ENCODE measurements around the gene TIAM1.

The TIAM1 gene

DNA sequence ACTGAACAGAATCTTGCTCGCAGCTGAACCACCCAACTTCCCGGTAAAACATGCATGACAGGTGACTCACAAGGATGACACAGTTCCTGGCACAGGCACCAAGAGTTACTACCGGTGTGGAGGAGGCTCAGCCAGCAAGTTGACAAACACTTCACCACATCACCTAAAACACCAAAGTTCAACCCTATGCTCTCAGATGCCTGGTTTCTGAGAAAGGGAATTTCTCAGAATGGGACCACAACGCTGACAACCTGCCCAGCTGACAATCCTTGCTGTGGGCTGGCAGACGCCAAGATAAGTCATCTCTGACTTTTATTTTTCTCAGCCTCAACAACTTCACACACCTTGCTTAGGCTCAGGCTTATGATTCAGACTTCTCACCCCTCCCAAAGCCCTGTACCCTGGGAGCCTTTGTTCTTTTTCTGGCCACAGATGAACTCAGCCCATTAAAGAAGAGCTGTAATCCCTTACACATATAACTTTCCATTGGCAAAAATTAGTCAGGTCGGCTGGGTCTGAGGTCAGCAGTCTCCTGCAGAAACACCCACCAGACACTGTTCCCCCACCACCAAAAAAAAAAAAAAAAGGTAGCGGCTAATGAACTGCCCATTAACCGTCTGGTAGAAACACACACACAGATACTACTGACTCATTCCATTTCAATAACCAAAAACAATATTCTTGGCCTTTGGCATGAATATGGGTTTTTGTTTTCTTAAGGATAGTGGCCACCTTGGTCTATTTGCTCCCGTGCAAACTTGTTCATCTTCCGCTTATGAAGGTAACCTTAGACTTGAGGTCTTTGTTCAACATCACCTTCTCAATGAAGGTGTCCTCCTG is 10.8 kb upstream of the TIAM1 start:
- peak in 1 of 2 experiments; percentile 39 for DNase-seq (ENCODE audit: low read depth in 2 of 2)

DNA sequence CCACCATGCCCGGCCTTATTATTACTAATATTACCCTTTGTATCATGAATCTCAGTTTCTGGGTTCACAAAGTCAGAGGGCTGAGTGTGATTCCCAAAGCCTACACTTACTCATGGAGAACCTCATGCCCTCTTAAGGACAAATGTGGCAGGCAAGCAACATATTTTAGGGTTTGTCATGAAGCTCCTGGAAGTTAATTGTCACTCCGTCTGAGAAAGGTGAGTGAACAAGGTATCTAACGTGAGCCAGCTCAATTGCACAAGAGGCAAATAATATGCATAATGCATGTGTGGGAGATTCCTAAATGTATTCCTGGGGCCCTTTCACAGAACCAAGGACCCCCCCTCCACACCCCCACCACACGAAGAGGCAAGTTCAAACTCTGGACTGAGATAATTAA is 10.1 kb upstream of the TIAM1 start:
- no peak for DNase-seq (ENCODE audit: low read depth in 2 of 2)

DNA sequence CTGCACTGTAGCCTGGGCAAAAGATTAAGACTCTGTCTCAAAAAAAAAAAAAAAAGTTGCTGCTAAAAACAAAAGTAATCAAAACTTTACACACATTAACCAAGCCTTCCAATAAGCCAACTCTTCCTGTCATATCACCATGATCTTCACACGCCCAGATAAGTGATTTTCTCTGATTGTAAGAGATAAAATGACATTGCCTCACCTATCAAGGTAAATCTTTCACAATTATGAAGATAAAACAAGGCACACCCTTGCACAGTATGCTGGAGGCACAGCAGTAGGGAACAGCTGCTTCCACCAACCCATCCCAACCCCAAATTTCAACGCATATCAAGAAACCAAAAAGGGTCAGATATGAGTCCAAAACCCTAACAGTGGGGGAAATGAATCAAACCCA is 8.8 kb upstream of the TIAM1 start:
- DNase-seq (ENCODE audit: low read depth in 2 of 2) = no peak

DNA sequence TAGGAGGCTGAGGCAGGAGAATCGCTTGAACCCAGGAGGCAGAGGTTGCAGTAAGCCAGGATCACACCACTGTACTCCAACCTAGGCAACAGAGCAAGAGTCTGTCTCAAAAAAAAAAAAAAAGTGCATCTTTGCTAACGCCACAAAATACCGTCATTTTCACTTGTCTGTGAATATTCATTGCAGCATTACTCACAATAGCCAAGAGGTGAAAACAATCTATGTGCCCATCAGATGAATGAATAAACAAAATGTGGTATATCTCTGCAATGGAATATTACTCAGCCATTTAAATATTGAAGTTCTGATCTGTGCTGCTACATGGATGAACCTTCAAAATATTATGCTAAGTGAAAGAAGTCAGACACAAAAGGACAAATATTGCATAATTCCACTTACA is 7.9 kb upstream of the TIAM1 start:
- DNase-seq (ENCODE audit: low read depth in 2 of 2) = no peak

DNA sequence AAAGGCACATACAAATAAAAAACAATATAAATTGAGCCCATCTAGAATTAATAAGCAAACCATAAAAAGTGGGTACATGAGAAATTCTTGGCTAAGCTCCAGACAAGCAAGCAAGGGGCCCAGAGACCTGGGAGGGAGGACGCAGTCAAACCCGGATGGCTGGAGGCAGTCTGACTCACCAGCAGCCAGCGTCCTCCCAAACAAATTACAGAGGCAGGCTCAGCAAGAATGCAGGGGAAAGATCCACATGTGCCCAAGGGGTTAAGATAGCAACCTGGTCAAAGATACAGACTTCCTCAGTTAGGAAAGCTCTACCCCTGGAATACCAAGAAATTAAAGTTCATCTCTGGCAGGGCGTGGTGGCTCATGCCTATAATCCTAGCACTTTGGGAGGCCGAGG is 7.4 kb upstream of the TIAM1 start:
- no peak for DNase-seq (ENCODE audit: low read depth in 2 of 2)

DNA sequence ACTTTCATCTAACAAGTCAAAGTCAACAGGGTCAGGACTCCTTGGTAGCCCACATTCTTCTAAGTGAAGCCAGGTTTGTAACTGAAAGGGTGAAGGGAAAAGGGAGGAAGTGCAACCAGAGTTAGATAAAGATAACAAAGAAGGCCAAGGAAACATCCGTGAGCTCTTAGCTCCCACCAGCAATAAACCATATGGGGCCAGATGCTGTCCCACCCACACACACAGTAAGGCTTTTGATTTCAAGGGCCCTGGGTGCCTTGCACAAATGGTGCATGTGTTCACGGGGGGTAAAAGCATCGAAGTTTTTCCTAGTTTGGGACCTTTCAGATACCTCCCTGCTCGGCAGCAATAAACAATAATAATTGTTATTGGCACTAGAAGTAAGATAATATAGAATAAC is 5.1 kb upstream of the TIAM1 start:
- DNase-seq (ENCODE audit: low read depth in 2 of 2) = no peak

DNA sequence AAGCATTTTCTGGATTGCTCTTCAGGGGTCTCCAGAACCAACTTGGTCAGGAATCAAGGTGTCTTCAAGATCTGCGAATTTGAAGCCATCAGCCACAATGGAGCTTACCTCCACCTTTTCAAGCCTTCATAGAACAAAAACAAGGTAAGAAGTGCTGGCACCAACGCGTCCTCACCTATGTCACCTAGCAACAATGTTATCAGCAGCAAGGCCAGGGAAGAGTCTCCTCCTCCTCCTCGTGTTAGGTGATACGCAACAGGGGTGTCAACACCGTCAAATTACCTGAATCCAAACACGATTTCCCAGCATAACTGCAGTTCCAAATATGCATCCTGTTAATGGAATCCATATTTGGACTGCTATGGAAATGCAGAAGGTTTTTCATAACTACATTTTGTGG is 4.1 kb upstream of the TIAM1 start:
- no peak for DNase-seq (ENCODE audit: low read depth in 2 of 2)

DNA sequence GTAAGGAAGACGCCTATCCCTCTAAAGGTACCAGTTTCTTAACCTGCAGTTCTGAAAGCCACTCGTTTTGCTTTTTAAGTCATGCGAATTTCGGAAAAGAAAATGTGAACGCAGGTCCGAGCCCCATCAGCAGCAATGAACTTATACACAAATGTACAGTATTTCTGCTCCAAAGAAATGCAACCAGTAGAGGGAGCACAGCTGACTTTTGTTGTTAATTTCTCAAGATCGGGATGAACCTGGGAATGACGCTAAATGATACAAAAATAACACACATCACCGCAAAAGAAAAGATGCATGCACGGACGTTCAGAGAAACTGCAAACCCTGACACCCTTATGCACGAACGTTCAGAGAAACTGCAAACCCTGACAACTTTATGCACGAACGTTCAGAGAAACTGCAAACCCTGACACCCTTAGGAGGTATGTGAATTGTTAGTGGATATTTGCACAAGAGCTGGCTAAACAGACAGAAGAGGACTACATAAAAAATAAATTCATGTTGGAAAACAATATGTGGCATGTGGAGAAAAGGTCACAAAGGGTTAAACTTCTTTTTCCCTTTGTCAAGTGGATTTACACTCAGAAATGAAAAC is 3.5 kb upstream of the TIAM1 start:
- no peak for DNase-seq (ENCODE audit: low read depth in 2 of 2)

DNA sequence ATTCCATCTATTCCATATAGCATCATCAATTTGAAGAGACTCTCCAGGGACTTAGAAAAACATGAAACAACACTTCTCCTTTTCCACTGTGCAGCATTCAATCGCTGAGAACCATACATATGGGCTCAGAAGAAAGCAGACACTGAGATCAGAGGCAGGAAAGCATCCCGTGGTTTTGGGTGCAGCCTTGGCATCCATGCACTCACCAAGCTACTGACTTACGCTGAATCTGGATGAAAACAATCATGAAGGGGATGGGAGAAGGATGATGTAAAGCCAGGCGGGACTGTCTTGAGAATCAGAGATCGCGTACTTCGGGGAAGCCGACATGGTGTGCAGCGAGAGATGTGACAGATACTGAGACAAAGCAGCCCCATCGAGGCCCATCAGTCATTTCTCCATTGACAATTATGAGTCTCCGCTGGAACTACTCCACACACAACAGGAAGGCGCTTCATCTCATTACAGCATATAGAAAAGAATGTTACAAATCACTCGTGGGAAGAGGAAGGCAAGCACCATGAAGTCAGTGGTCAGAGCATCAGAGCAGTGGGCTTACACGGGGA is 2.3 kb upstream of the TIAM1 start:
- no peak for DNase-seq (ENCODE audit: low read depth in 2 of 2)

DNA sequence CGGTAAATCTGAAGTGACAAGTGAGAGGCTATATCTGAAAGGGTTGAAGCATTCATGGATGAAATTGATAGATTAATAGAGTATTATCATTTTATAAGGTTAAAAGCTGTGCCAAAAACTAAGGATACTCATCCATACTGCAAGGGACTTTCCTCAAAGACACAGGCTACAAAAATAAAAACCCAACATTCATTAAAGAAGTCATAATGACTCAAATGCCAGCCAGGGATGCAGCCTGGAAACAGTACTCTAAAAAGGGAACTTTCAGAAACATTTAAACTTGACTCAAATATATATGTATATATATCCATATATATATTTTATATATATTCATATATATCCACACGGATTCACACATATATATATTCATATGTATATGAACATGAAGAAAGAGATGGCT is 1.1 kb upstream of the TIAM1 start:
- no peak for DNase-seq (ENCODE audit: low read depth in 2 of 2)

DNA sequence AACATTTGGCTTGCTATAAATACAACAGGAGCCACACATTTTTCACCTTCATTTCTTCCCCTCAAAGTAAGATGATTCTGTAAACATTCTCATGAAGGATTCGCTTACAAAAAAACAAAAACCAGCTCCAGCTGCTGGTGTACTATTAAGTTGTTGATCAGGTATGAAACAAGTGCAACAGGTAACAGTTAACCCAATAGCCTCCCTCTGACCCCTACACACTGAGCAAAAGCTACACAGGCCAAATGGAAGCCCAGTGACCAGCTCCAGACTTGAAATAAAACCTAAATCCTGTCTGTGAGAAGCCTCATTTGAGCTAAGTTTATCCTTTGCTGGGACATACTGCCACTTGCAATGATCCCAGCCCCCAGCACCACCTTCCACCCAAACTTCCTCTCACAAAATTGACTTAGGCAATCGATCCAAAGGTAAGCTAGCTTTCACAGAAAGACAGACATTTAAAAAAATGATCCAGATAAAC is 991 bp downstream of the TIAM1 start:
- no peak for DNase-seq (ENCODE audit: low read depth in 2 of 2)

DNA sequence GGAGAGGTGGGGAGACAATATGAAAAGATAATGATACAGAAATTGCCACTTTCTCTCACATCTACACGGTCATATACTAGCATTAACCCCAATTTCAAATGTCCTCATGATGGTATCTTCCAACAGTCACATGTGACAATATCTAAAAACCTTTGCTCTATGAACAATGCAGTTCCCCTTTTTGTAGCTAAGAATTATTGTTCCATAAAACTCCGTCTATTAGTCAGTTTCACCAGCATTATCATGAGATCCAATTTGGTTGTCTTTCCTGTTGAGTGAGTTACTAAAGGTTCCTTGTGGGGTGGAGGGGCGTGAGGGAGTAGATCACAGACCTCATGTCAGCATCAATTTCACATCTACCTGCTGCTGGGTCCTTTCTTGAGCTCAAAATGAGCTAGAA is 1.7 kb downstream of the TIAM1 start:
- DNase-seq (ENCODE audit: low read depth in 2 of 2) = no peak

DNA sequence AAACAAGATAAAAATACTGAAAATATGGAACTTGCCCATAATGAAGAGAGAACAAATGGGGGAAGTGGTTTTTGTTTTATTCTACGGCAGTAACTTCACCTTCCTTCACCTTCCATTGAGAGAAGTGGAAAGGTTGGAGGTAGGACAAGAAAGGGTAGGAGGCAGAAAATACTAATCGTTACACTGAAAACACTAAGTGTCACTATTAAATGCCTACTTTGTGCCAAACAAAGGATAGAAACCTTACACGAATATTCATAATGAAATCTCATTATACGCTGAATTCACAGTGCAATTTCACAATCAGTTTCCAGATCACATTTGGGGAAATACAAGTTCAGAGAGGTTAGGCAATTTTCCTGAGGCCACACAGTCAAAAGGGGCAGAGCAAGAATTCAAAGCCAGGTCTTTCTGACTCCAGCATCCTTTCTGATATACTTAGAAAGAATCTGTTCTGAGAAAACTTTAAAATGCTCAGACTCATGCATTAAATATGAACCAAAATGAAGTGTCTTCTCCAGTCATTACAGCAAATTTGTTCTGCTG is 3.0 kb downstream of the TIAM1 start:
- no peak for DNase-seq (ENCODE audit: low read depth in 2 of 2)

DNA sequence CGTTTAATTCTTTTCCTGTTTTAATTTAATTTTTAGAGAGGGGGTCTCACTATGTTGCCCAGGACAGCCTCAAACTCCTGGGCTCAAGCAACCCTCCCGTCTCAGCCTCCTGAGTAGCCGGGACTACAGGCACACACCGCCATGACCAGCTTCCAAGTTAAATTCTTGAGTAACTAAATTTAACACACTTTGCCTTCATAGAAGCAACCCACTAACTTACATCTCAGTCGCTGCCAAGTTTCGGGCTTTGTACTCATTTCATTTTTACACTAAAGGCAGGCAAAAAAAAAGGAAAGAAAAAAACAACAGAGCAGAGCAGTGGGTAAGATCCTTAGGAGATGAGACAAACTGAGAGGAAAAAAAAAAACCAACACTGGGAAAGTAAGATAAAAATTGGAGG is 3.5 kb downstream of the TIAM1 start:
- no peak for DNase-seq (ENCODE audit: low read depth in 2 of 2)

DNA sequence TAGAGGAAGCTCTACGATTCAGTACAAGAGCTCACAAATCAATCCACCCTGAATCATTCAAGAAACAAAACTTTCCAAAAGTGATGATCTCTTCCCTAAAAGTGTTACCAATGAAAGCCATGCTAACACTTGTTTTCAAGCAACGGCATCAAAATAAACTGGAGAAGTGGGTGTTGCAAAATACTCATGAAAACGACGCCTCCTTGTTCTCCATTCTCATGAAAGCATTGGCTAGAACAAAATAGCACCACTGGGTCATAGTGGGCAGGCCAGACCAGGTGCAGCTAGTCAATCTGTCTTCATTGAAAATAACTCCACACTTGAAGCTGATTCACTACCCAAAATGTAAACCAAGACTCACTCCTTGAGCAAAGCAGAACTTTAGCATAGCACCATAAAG is 4.3 kb downstream of the TIAM1 start:
- no peak for DNase-seq (ENCODE audit: low read depth in 2 of 2)

DNA sequence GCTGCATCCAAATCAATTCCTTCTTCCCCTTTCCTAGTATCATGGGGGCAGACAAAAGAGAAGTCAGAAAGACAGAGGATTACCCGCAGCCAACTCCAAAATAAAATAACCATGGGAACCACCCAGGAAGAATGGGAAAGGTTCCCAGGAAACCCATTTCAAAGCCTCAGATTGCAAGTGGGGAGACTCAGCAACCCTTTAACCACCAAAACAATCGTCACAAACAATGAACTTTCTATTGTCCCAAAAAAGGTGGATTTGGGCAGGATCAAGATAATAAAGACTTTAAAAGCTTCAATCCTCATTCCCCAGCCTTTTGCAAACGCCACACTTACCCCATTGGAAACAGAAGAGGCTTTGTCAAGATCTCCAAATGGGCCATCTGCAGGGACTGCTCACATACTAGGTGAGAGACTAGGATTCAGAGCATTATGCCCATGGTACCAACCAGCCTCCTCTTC is 5.1 kb downstream of the TIAM1 start:
- DNase-seq (ENCODE audit: low read depth in 2 of 2) = no peak

DNA sequence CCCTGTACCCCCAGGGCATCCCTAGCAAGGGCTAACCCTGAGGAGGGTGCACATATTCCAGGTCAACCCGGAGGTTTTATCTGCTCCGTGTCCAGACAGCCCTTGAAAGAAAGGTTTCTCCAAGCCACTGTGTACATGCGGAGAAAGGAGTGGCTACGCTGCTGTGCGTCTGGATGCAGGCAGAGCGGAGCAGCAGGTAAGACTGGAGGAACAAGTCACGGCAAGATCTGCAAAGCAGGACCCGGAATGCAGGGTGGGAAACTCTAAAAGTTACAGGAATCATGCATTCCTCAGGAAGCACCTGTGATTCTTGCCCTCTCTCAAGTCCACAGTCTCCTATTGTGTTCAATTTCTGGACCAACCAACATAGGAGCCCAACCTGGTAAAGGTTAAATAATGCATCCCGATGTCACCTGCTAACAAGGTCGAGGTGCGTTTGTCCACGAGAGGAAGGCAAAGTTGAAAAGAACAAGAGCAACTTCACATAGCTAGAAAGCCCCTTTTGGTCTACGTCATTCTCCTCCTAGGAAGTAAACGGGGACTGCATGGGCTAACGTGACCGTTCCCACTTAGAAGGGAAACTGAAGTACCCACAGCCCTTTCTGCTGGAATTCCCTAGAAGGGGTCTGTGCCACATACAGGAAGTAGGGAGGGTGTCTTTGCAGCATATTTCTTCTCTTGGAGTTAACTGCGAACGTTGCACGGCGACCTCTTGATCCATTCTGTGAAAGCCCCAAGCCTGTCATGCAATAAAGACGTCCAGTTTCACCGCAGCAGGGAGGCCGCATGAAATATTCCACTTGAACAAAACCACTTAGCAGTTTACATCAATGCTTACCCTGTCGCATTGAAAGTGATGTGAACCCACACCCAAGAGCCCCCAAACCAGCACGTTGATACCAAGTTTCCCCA is 5.8 kb downstream of the TIAM1 start:
- no peak for DNase-seq (ENCODE audit: low read depth in 2 of 2)

DNA sequence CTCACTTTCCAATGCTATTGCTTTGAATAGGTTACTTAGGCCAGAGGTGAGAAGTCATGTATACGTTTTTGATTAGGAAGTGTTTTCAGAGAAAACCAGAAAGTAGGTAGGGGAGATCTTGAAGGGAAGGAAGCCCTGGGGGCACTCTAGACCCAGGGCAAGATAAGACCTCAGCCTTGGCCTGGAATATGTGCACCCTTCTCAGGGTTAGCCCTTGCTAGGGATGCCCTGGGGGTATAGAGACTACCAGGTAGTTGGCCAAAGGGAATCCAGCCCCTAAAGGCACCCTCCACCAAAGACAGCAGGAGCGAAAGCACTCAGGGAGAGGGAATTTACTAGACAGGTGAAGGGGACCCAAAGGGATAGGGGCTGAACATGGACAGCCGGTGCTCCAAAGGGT is 7.0 kb downstream of the TIAM1 start:
- DNase-seq (ENCODE audit: low read depth in 2 of 2) = no peak

DNA sequence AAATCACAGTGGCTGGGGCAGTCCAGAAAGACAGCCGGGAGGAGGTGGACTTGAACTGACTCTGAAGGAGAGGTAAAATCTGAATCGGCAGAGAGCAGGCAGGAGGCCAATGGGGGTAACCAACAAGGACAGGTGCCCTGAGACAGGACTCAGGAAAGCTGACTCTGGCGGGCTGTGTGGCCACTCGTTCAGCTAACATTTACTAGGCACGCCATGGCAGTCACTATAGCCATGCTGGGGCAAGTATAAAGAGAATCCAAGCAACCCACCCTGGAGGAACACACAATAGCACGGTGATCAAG is 7.4 kb downstream of the TIAM1 start:
- DNase-seq (ENCODE audit: low read depth in 2 of 2) = no peak

DNA sequence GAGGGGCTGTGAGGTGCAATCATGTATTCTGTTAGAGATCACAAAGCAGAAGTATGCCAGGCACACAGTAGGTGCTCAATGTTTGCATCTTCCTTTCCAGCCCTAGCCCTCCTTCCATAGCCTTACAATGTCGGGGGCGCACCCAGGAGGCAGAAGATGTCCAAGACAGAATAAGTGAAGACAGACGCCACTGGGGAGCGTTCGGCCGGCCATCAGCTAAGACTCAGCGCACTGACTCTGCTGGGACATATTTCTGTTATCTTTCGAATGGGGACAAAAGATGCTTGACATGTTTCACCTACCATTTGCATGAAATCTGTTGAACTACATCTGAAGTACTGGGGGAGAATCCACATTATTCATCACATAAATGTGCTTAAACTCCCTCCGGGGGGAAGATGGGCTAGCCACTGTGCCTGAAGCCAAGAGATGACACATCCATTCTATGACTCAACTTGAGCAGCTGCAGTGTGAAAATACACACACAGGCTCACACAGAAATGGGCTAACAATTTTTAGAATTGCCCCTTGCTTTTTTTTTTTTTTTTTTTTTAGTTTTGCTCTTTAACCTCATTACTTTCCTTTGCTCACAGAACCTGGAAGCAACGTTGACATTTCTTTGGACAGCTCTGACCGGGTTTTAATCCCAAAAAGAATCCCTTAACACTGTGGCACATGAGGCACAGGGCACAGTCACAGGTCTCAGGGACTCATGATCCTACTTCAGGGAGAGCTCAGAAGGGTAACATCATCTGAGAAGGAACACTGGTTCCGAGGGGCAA is 7.9 kb downstream of the TIAM1 start:
- peak; percentile 83 to 85 for DNase-seq (ENCODE audit: low read depth in 2 of 2)

DNA sequence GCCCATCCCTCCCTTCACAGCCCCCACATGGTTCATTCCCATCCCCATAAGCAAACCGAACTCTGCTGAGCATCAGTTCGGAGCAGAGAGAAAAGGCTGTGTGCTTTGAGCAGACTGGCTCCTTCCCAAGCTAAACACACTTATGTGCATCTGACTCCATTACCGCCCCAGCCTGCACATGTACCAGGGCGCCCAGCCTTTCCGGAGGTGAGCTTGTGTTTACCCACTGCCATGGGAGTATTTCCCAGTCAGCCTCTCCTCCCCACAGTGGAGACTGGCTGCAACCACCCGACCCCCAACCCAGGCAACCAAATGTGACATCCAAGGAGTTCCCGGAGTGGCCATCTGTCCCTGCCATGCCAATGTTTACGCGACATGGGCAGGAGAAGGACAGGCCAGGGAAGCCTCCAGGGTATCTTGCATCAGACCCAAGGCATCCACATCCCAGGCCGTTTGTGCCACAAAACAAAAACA is 9.4 kb downstream of the TIAM1 start:
- DNase-seq (ENCODE audit: low read depth in 2 of 2) = no peak
